ENCODE measurements around the gene HIGD1B. TPM values are rescaled to one million over a fixed set of nuclear protein-coding genes. Genes with fewer than 3 reads are reported as not detected.

HIGD1B gene
- total RNA-seq, 1 donor from 2014 or later: 22.3 TPM

GRCh38 chr17:44877121-44877520 lies 29.4 kb downstream of the HIGD1B start:
- no peak for TF ChIP-seq CTCF (IDR thresholded peaks at IDR 0.05)
- no peak overlapping the region for H3K27ac ChIP-seq
- ATAC-seq (no peak), DNase-seq (no peak)
- H3K36me3 ChIP-seq: peaks cover 96% of the 10 kb centered on the region
- H3K4me1 ChIP-seq: no peaks in the 10 kb centered on the region
- H3K9me3 ChIP-seq: no peaks in the 10 kb centered on the region
- no peak overlapping the region for H3K4me3 ChIP-seq
- H3K27me3 ChIP-seq (ENCODE audit: low read depth): no peaks in the 10 kb centered on the region
- intact Hi-C loops (cut with DNase I): no loop called here

DNA sequence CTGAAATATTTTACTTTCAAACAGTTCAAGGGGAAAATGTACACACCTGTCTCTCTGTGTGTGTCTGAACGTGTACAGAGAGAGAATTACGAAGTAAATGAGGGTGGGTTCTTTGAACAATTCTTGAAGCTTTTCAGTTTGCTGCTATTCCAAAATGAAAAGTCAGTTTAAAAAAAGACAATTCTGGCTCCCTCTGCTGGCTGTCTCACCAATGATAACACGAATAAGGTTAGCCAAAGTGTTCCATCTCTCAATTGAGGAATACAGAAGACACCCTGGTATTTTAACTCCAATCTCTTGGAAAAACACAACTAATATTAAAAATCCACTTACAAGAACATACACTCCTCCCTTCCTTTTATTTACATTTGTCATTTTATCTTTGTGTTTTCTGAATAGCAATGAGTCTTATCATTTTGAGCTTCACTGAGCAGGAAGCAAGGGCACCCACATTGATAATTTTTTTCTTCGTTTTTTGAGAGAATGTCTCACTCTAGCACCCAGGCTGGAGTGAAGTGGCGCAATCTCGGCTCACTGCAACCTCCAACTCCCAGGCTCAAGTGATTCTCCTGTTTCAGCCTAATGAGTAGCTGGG lies 31.0 kb downstream of the HIGD1B start:
- peaks cover 98% of the 10 kb centered on the region for H3K36me3 ChIP-seq
- no peaks in the 10 kb centered on the region for H3K9me3 ChIP-seq
- no peaks in the 10 kb centered on the region for H3K27me3 ChIP-seq (ENCODE audit: low read depth)
- no peaks in the 10 kb centered on the region for H3K4me1 ChIP-seq
- intact Hi-C loops (cut with DNase I): no loop called here
- peak; percentile 54 for TF ChIP-seq CTCF (IDR thresholded peaks at IDR 0.05)
- no peak overlapping the region for H3K27ac ChIP-seq
- no peak for ATAC-seq
- no peak for DNase-seq
- H3K4me3 ChIP-seq: no peak overlapping the region

DNA sequence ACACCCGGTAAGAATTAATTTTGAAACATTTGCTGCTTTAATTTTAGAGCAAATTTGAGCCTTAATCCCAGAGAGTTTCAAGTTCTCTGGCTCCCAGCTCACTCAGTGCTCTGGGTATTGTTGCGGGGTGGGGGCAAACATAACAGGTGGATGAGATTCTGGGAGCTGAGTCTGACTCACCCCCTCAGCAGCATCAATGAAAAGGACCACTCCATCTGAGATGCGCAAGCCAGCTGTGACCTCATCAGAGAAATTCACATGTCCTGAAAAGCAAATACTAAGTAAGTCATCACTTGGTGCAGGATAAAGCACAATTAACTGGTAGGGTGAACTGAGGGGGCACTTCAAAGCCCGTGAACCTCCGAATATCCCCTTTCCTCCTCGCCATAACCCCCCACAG lies 31.7 kb downstream of the HIGD1B start:
- TF ChIP-seq CTCF (IDR thresholded peaks at IDR 0.05): no peak
- intact Hi-C loops (cut with DNase I): no loop called here
- ATAC-seq (no peak), DNase-seq (no peak)
- Histone ChIP-seq H3K27me3 (ENCODE audit: low read depth) (no peaks in the 10 kb centered on the region), H3K36me3 (peaks cover 98% of the 10 kb centered on the region), H3K4me3 (no peak overlapping the region), H3K4me1 (no peaks in the 10 kb centered on the region), H3K9me3 (no peaks in the 10 kb centered on the region), H3K27ac (no peak overlapping the region)

- H3K36me3 ChIP-seq: peaks cover 98% of the 10 kb centered on the region
- ATAC-seq: no peak
- intact Hi-C loops (cut with DNase I): no loop called here
Observed at GRCh38 chr17:44880062-44880461, 32.4 kb downstream of the HIGD1B start.

DNA sequence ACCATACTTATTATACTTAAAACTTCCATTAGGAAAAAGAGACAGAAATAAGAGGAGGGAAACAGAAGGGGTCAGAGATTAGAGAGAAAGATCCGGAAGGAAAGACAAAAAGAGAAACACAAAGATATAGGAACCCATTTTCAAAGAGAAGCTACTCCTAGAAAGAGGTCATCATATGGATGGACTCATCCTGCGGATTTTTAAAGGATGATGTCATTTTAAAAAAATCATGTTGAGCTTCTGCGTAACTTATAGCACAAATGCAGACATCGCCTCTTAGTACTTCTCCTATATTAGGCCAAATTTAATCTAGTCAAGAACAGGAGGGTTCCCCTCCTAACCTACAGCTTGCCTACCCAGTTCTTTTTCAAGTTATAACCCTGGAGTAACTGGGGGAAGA lies 33.5 kb downstream of the HIGD1B start:
- Histone ChIP-seq H3K27ac (no peak overlapping the region), H3K9me3 (no peaks in the 10 kb centered on the region), H3K4me3 (no peak overlapping the region), H3K4me1 (no peaks in the 10 kb centered on the region), H3K36me3 (peaks cover 98% of the 10 kb centered on the region), H3K27me3 (ENCODE audit: low read depth) (no peaks in the 10 kb centered on the region)
- intact Hi-C loops (cut with DNase I): no loop called here
- no peak for TF ChIP-seq CTCF (IDR thresholded peaks at IDR 0.05)
- no peak for ATAC-seq
- no peak for DNase-seq

More at GRCh38 chr17:44880062-44880461, 32.4 kb downstream of the HIGD1B start:
- no peak for DNase-seq
- no peak for TF ChIP-seq CTCF (IDR thresholded peaks at IDR 0.05)
- H3K27me3 ChIP-seq (ENCODE audit: low read depth): no peaks in the 10 kb centered on the region
- H3K27ac ChIP-seq: no peak overlapping the region
- H3K4me1 ChIP-seq: no peaks in the 10 kb centered on the region
- H3K9me3 ChIP-seq: no peaks in the 10 kb centered on the region
- no peak overlapping the region for H3K4me3 ChIP-seq
